OCI-LY7 (cell line): Measurements from ENCODE around the gene TULP4. TPM values are rescaled to one million over a fixed set of nuclear protein-coding genes. Genes with fewer than 3 reads are reported as not detected.
"Not testable (repeated sequence)": the region's sequence is repeated elsewhere in the genome, so short reads cannot be mapped to it uniquely, and the experiment has no call there.

Experiments
- BruUV-seq: library from RNA; stranded (reverse); fragments of 400-500 nt; replicated peaks from 2 replicates; lab custom pipeline; 2021; lab: Mats Ljungman, UMichigan
- CTCF ChIA-PET: fragments of 300-600 bp; sonication (Branson Sonifier 250); formaldehyde crosslinking; loops from one replicate; lab custom pipeline; 2022; ENCODE audit warnings: antibody characterized with exemption; ENCODE audit not compliant: unreplicated experiment; lab: Charles Lee
- POLR2A ChIA-PET: fragments of 300-600 bp; sonication (Branson Sonifier 250); formaldehyde crosslinking; loops from one replicate; lab custom pipeline; 2022; ENCODE audit warnings: antibody characterized with exemption; lab: Charles Lee
- DNase-seq: peaks from one replicate; pipeline ENCODE4 v3.0.0-alpha.2; 2015; ENCODE audit warnings: low spot score
- H2AFZ ChIP-seq: fragments of 200-600 bp; sonication (generic), shearing (Covaris generic); 2 replicates; pipeline ENCODE4 v1.6.1; 2014; ENCODE audit warnings: mild to moderate bottlenecking, antibody characterized with exemption, low read length, moderate library complexity
- H3K27ac ChIP-seq: fragments of 200-600 bp; sonication (generic); 2 replicates; pipeline ENCODE4 v1.5.1; 2014; ENCODE audit warnings: mixed run types, low read depth, mild to moderate bottlenecking, moderate library complexity, low read length, inconsistent platforms; ENCODE audit not compliant: poor library complexity, severe bottlenecking
- H3K36me3 ChIP-seq: fragments of 200-600 bp; sonication (generic); 2 replicates; pipeline ENCODE4 v1.6.1; 2014; ENCODE audit warnings: mild to moderate bottlenecking, antibody characterized with exemption, low read length, moderate library complexity, mixed read lengths; ENCODE audit not compliant: insufficient read depth
- H3K4me1 ChIP-seq: fragments of 200-600 bp; sonication (generic); 2 replicates; pipeline ENCODE4 v1.5.1; 2014; ENCODE audit warnings: mild to moderate bottlenecking, low read length; ENCODE audit not compliant: insufficient read depth, poor library complexity, severe bottlenecking
- H3K4me2 ChIP-seq: fragments of 200-600 bp; sonication (generic); 2 replicates; pipeline ENCODE4 v1.6.1; 2014; ENCODE audit warnings: mild to moderate bottlenecking, low read length
- H3K4me3 ChIP-seq: fragments of 200-600 bp; sonication (generic); 2 replicates; pipeline ENCODE4 v1.5.1; 2014; ENCODE audit warnings: mild to moderate bottlenecking, low read depth, low read length; ENCODE audit not compliant: poor library complexity, severe bottlenecking
- H3K79me2 ChIP-seq: fragments of 200-600 bp; sonication (generic); 2 replicates; pipeline ENCODE4 v1.6.1; 2016; ENCODE audit warnings: low read depth, mild to moderate bottlenecking, low read length, moderate library complexity, mixed read lengths; ENCODE audit not compliant: insufficient read depth
- H3K9me2 ChIP-seq: fragments of 200-600 bp; sonication (generic); 2 replicates; pipeline ENCODE4 v1.6.1; 2016; ENCODE audit warnings: mild to moderate bottlenecking, low read length, mixed read lengths; ENCODE audit not compliant: insufficient read depth
- H3K9me3 ChIP-seq: fragments of 200-600 bp; sonication (generic); 2 replicates; pipeline ENCODE4 v1.6.1; 2014; ENCODE audit warnings: mild to moderate bottlenecking, mixed run types, low read length, mixed read lengths
- H4K20me1 ChIP-seq: fragments of 200-600 bp; sonication (generic); 2 replicates; pipeline ENCODE4 v1.6.1; 2014; ENCODE audit warnings: mild to moderate bottlenecking, antibody characterized with exemption, low read length, moderate library complexity, mixed read lengths; ENCODE audit not compliant: insufficient read depth
- CTCF ChIP-seq: fragments of 200-600 bp; sonication (generic); conservative IDR thresholded peaks from 2 replicates; pipeline ENCODE4 v1.5.1; 2014; ENCODE audit warnings: mild to moderate bottlenecking, antibody characterized with exemption, low read length, moderate library complexity, mixed read lengths
- EZH2phosphoT487 ChIP-seq: fragments of 200-600 bp; sonication (generic); IDR thresholded peaks from 2 replicates; pipeline ENCODE4 v1.6.1; 2018; ENCODE audit warnings: low read depth, borderline replicate concordance, mild to moderate bottlenecking, mixed run types, antibody characterized with exemption, low read length, moderate library complexity, mixed read lengths
- intact Hi-C: fragments of 100-400 bp; cut with micrococcal nuclease; formaldehyde crosslinking; loops from one replicate; pipeline ENCODE4 v1.10.0; 2022; ENCODE audit not compliant: unreplicated experiment
- total RNA-seq, 2 experiments: library from RNA; depleted of rRNA in 1 of 2; stranded (reverse); fragments of >200 nt in 1 of 2; shearing (Covaris generic) in 1 of 2; gene quantifications; 2 replicates each; pipeline ENCODE4 v1.2.3, GENCODE V29; 2014 to 2022

The TULP4 gene
- total RNA-seq, 2 experiments from 2014 or later = 62.1 to 64.8 TPM

- intact Hi-C loops = no loop called here
- H3K9me2 ChIP-seq = no peaks in the 10 kb centered on the region
- peaks cover 5% of the 10 kb centered on the region for H3K4me1 ChIP-seq
- H4K20me1 ChIP-seq = no peaks in the 10 kb centered on the region
- CTCF ChIA-PET = interaction anchor here (1.1 kb wide), 1 partner anchor 14 kb away, joined by 3 read pairs; no protein-coding TSS in a partner anchor
- POLR2A ChIA-PET = interaction anchor here (0.7 kb wide), 1 partner anchor 118 kb away, joined by 3 read pairs; no protein-coding TSS in a partner anchor
- no peak overlapping the region for H3K4me2 ChIP-seq
- H3K27ac ChIP-seq = no peak overlapping the region
- no peaks in the 10 kb centered on the region for H3K79me2 ChIP-seq
- H3K4me3 ChIP-seq = no peak overlapping the region
- TF ChIP-seq CTCF = no peak
- TF ChIP-seq EZH2phosphoT487 = no peak
- no peaks in the 10 kb centered on the region for H3K36me3 ChIP-seq
- H3K9me3 ChIP-seq = no peaks in the 10 kb centered on the region
- no peak for DNase-seq
- H2AFZ ChIP-seq = no peak overlapping the region
- BruUV-seq = no TSS peak
Measured at GRCh38 chr6:158554611-158555361, 242.5 kb downstream of the TULP4 start.

- Histone ChIP-seq H3K4me3 (no peak overlapping the region), H2AFZ (no peak overlapping the region), H4K20me1 (no peaks in the 10 kb centered on the region), H3K4me1 (peaks cover 11% of the 10 kb centered on the region), H3K79me2 (peaks cover 5% of the 10 kb centered on the region; the same call in 1 of the 2 replicates), H3K4me2 (no peak overlapping the region), H3K9me2 (no peaks in the 10 kb centered on the region), H3K27ac (no peak overlapping the region), H3K9me3 (no peaks in the 10 kb centered on the region), H3K36me3 (no peaks in the 10 kb centered on the region)
- ChIA-PET CTCF (no interaction called here), POLR2A (interaction anchor here (0.6 kb wide), 1 partner anchor 14 kb away, joined by 6 read pairs; no protein-coding TSS in a partner anchor)
- intact Hi-C loops = no loop called here
- TF ChIP-seq EZH2phosphoT487 = no peak
- TF ChIP-seq CTCF = no peak
- no peak for DNase-seq
- no TSS peak for BruUV-seq
Measured at GRCh38 chr6:158556113-158556512, 243.8 kb downstream of the TULP4 start.

GRCh38 chr6:158557110-158557509 is 244.8 kb downstream of the TULP4 start:
- CTCF ChIA-PET, BruUV-seq, POLR2A ChIA-PET, DNase-seq, H3K79me2 ChIP-seq, H3K36me3 ChIP-seq, H3K9me3 ChIP-seq, H2AFZ ChIP-seq, H3K4me2 ChIP-seq, H3K4me3 ChIP-seq, intact Hi-C loops, H4K20me1 ChIP-seq, H3K9me2 ChIP-seq, H3K27ac ChIP-seq: not testable (repeated sequence)
- peaks cover 16% of the 10 kb centered on the region for H3K4me1 ChIP-seq
